Neural crest cell (in vitro differentiated cells): ENCODE results near the gene ZMYM3. TPM values are rescaled to one million over a fixed set of nuclear protein-coding genes. Genes with fewer than 3 reads are reported as not detected.
A peak's percentile ranks its signal among the peaks of the same experiment; 100 is the strongest.

ENCODE experiments used
- DNase-seq: peaks from one replicate; pipeline ENCODE4 v3.0.0; 2021; ENCODE audit warnings: low read depth, mixed read lengths, low spot score
- H3K27ac Mint-ChIP-seq: one replicate; pipeline ENCODE4 v1.8.0; 2021; ENCODE audit warnings: mild to moderate bottlenecking, mixed read lengths; ENCODE audit not compliant: unreplicated experiment
- H3K27me3 Mint-ChIP-seq: 2 replicates; pipeline ENCODE4 v1.8.0; 2021; ENCODE audit warnings: low read depth, mild to moderate bottlenecking, mixed read lengths
- H3K36me3 Mint-ChIP-seq: 2 replicates; pipeline ENCODE4 v1.8.0; 2021; ENCODE audit warnings: low read depth, mild to moderate bottlenecking, mixed read lengths
- H3K4me1 Mint-ChIP-seq: 2 replicates; pipeline ENCODE4 v1.8.0; 2021; ENCODE audit warnings: mixed read lengths
- H3K4me3 Mint-ChIP-seq: one replicate; pipeline ENCODE4 v1.8.0; 2021; ENCODE audit warnings: mild to moderate bottlenecking, mixed read lengths
- H3K9me3 Mint-ChIP-seq: 2 replicates; pipeline ENCODE4 v1.8.0; 2021; ENCODE audit warnings: mixed read lengths
- CTCF ChIP-seq: fragments of 200-600 bp; sonication (generic); conservative IDR thresholded peaks from 2 replicates; pipeline ENCODE4 v1.5.0; 2021; ENCODE audit warnings: antibody characterized with exemption, mild to moderate bottlenecking
- total RNA-seq: library from RNA; stranded (reverse); gene quantifications from 2 replicates; pipeline ENCODE4 v1.2.1, GENCODE V29; 2021

The ZMYM3 gene
- total RNA-seq, 1 donor from 2014 or later, result 85.2 TPM

- DNase-seq, result no peak
- no peak overlapping the region for H3K27ac Mint-ChIP-seq
- H3K9me3 Mint-ChIP-seq, result no peaks in the 10 kb centered on the region
- no peak overlapping the region for H3K4me3 Mint-ChIP-seq
- peaks cover 6% of the 10 kb centered on the region for H3K4me1 Mint-ChIP-seq
- H3K27me3 Mint-ChIP-seq, result no peaks in the 10 kb centered on the region
- H3K36me3 Mint-ChIP-seq, result peaks cover 45% of the 10 kb centered on the region
- no peak for TF ChIP-seq CTCF
Measured at GRCh38 chrX:71296806-71297205, 42.9 kb upstream of the ZMYM3 start.

- Mint-ChIP-seq H3K27me3 (no peaks in the 10 kb centered on the region), H3K27ac (no peak overlapping the region), H3K9me3 (no peaks in the 10 kb centered on the region), H3K4me1 (peaks cover 11% of the 10 kb centered on the region), H3K36me3 (peaks cover 30% of the 10 kb centered on the region), H3K4me3 (no peak overlapping the region)
- no peak for TF ChIP-seq CTCF
- DNase-seq, result no peak
Measured at GRCh38 chrX:71292669-71293365, 38.9 kb upstream of the ZMYM3 start.

GRCh38 chrX:71291381-71291780 is 37.4 kb upstream of the ZMYM3 start:
- H3K36me3 Mint-ChIP-seq, result peaks cover 19% of the 10 kb centered on the region
- no peak overlapping the region for H3K4me3 Mint-ChIP-seq
- no peak for DNase-seq
- TF ChIP-seq CTCF, result no peak
- H3K4me1 Mint-ChIP-seq, result peaks cover 14% of the 10 kb centered on the region
- no peaks in the 10 kb centered on the region for H3K27me3 Mint-ChIP-seq
- H3K9me3 Mint-ChIP-seq, result no peaks in the 10 kb centered on the region
- no peak overlapping the region for H3K27ac Mint-ChIP-seq

- peak overlapping the region; percentile 99 for H3K4me3 Mint-ChIP-seq
- no peak for TF ChIP-seq CTCF
- no peak for DNase-seq
- H3K36me3 Mint-ChIP-seq, result peaks cover 21% of the 10 kb centered on the region
- no peak overlapping the region for H3K27ac Mint-ChIP-seq
- H3K9me3 Mint-ChIP-seq, result peaks cover 8% of the 10 kb centered on the region
- H3K27me3 Mint-ChIP-seq, result peaks cover 3% of the 10 kb centered on the region
- H3K4me1 Mint-ChIP-seq, result peaks cover 31% of the 10 kb centered on the region
Measured at GRCh38 chrX:71285929-71286328, 32.0 kb upstream of the ZMYM3 start.

GRCh38 chrX:71283403-71284143 is 29.6 kb upstream of the ZMYM3 start, which contains the start of gene NONO:
TSS of gene NONO (plus strand) at chrX:71283635. CDS start at chrX:71290638, 7,003 bp downstream.
- Mint-ChIP-seq H3K4me1 (peaks cover 27% of the 10 kb centered on the region), H3K27me3 (peaks cover 3% of the 10 kb centered on the region), H3K4me3 (peak within 1 kb of the TSS; percentile 99), H3K9me3 (peaks cover 11% of the 10 kb centered on the region), H3K27ac (peak within 1 kb of the TSS; percentile 98), H3K36me3 (peaks cover 18% of the 10 kb centered on the region)
- peak; percentile 74 for DNase-seq
- no peak for TF ChIP-seq CTCF
